ENCODE measurements around the gene C1orf52. TPM values are rescaled to one million over a fixed set of nuclear protein-coding genes. Genes with fewer than 3 reads are reported as not detected.
A peak's percentile ranks its signal among the peaks of the same experiment; 100 is the strongest.

The C1orf52 gene
- total RNA-seq, 3 donors from 2014 or later = 11.6 to 21.6 (median 15.0) TPM

- Histone ChIP-seq H3K9me3 (no peaks in the 10 kb centered on the region), H3K4me3 (no peak overlapping the region), H3K27ac (peak overlapping the region in 1 of 2 donors; percentile 30), H3K36me3 (no peaks in the 10 kb centered on the region), H3K4me1 (no peaks in the 10 kb centered on the region), H3K27me3 (no peaks in the 10 kb centered on the region)
- intact Hi-C loops (cut with DNase I; ENCODE audit: low total_unique reads) = no loop called here
- DNase-seq (ENCODE audit: low spot score in 2 of 2) = no peak
- TF ChIP-seq POLR2A (IDR thresholded peaks at IDR 0.05) (no peak), CTCF (IDR thresholded peaks at IDR 0.05) (no peak), POLR2AphosphoS5 (IDR thresholded peaks at IDR 0.05) (no peak)
These were observed 35.6 kb upstream of the C1orf52 start for GRCh38 chr1:85295006-85295431.

DNA sequence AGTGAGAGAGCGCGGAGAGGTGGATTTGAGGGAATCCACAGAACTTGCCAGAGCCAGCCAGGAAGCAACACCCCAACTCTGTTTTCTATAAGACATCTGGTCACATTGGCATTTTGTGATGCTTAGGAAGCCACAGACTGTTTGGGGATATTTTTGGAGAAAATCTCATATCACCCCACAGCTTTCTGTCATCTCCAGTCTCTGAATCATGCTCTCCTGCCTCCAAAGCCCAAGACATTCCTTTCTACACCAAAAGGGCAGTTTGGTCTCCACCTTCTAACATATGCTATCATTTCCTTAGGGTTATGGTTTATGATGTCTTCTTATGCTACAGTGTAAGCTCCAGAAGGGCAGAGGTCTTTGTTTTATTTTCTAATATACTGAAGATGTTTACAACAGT, 31.4 kb upstream of the C1orf52 start:
- no peak for TF ChIP-seq POLR2AphosphoS5 (IDR thresholded peaks at IDR 0.05)
- no peaks in the 10 kb centered on the region for H3K27me3 ChIP-seq
- intact Hi-C loops (cut with DNase I; ENCODE audit: low total_unique reads) = no loop called here
- no peak for DNase-seq (ENCODE audit: low spot score in 2 of 2)
- H3K36me3 ChIP-seq = no peaks in the 10 kb centered on the region
- no peak overlapping the region for H3K4me3 ChIP-seq
- no peak overlapping the region for H3K27ac ChIP-seq
- no peaks in the 10 kb centered on the region for H3K9me3 ChIP-seq
- no peaks in the 10 kb centered on the region for H3K4me1 ChIP-seq

GRCh38 chr1:85289848-85290335, 30.4 kb upstream of the C1orf52 start:
- no peaks in the 10 kb centered on the region for H3K27me3 ChIP-seq
- intact Hi-C loops (cut with DNase I; ENCODE audit: low total_unique reads) = no loop called here
- H3K27ac ChIP-seq = no peak overlapping the region
- TF ChIP-seq POLR2A (IDR thresholded peaks at IDR 0.05) (no peak), CTCF (IDR thresholded peaks at IDR 0.05) (no peak), POLR2AphosphoS5 (IDR thresholded peaks at IDR 0.05) (no peak)
- H3K9me3 ChIP-seq = no peaks in the 10 kb centered on the region
- no peaks in the 10 kb centered on the region for H3K4me1 ChIP-seq
- H3K4me3 ChIP-seq = no peak overlapping the region
- no peak for DNase-seq (ENCODE audit: low spot score in 2 of 2)
- H3K36me3 ChIP-seq = no peaks in the 10 kb centered on the region

DNA sequence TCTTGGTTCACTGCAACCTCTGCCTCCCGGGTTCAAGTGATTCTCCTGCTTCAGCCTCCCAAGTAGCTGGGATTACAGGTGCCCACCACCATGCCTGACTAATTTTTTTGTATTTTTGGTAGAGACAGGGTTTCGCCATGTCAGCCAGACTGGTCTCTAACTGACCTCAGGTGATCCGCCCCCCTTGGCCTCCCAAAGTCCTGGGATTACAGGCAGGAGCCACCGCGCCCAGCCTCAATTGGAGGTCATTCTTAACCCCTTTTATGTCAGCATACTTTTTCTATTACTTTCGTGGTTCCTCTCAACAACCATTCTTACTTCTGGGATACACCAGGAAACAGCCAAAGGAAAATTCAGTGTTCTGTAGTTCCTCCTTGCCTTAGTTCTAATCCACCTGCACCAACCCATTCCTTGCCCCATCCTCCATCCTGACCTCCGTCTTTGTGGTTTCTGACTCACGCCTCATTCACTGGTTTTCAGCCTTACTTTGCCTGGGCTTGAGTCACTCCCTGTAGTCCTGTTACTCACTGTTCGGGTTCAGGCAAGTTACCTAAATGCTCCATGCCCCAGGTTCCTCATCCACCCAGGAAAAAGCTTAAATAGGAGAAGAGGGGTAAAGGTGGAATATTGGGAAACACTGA, 29.9 kb upstream of the C1orf52 start:
- no peaks in the 10 kb centered on the region for H3K27me3 ChIP-seq
- no peak for TF ChIP-seq CTCF (IDR thresholded peaks at IDR 0.05)
- TF ChIP-seq POLR2A (IDR thresholded peaks at IDR 0.05) = no peak
- TF ChIP-seq POLR2AphosphoS5 (IDR thresholded peaks at IDR 0.05) = no peak
- H3K36me3 ChIP-seq = no peaks in the 10 kb centered on the region
- H3K4me3 ChIP-seq = no peak overlapping the region
- H3K27ac ChIP-seq = no peak overlapping the region
- H3K9me3 ChIP-seq = no peaks in the 10 kb centered on the region
- intact Hi-C loops (cut with DNase I; ENCODE audit: low total_unique reads) = no loop called here
- no peak for DNase-seq (ENCODE audit: low spot score in 2 of 2)
- no peaks in the 10 kb centered on the region for H3K4me1 ChIP-seq

GRCh38 chr1:85284202-85284601, 24.7 kb upstream of the C1orf52 start:
- intact Hi-C loops (cut with DNase I; ENCODE audit: low total_unique reads) = no loop called here
- no peak for DNase-seq (ENCODE audit: low spot score in 2 of 2)
- no peak for TF ChIP-seq POLR2A (IDR thresholded peaks at IDR 0.05)
- no peak for TF ChIP-seq CTCF (IDR thresholded peaks at IDR 0.05)
- no peak for TF ChIP-seq POLR2AphosphoS5 (IDR thresholded peaks at IDR 0.05)
- H3K27ac ChIP-seq = no peak overlapping the region
- H3K4me3 ChIP-seq = no peak overlapping the region
- no peaks in the 10 kb centered on the region for H3K27me3 ChIP-seq
- H3K36me3 ChIP-seq = no peaks in the 10 kb centered on the region
- no peaks in the 10 kb centered on the region for H3K9me3 ChIP-seq
- no peaks in the 10 kb centered on the region for H3K4me1 ChIP-seq
